Activated T-cell treated with anti-CD3 and anti-CD28 coated beads for 48 hours (primary cell): ENCODE data around the gene AKAP8L.
"Not testable (repeated sequence)": the region's sequence is repeated elsewhere in the genome, so short reads cannot be mapped to it uniquely, and the experiment has no call there.

Experiments
- DNase-seq: peaks from one replicate; pipeline ENCODE4 v3.0.0-alpha.2; 2020; ENCODE audit warnings: low read depth

The AKAP8L gene

GRCh38 chr19:15352535-15352934 is 66.3 kb downstream of the AKAP8L start:
- not testable (repeated sequence) for DNase-seq

- DNase-seq = not testable (repeated sequence)
Measured at GRCh38 chr19:15341328-15341727, 77.5 kb downstream of the AKAP8L start.

- DNase-seq = no peak
Measured at GRCh38 chr19:15340086-15340485, 78.7 kb downstream of the AKAP8L start.

GRCh38 chr19:15337202-15337601 is 81.6 kb downstream of the AKAP8L start:
- DNase-seq = no peak

- not testable (repeated sequence) for DNase-seq
Measured at GRCh38 chr19:15335992-15336391, 82.8 kb downstream of the AKAP8L start.

- DNase-seq = peak; percentile 82
Measured at GRCh38 chr19:15332311-15332996, 86.3 kb downstream of the AKAP8L start, which contains the start of gene BRD4. Gene BRD4 (minus strand): TSS chr19:15332539. CDS start chr19:15273099, 59,440 bp downstream.

GRCh38 chr19:15331419-15332310 is 87.1 kb downstream of the AKAP8L start:
- DNase-seq = peak; percentile 71

GRCh38 chr19:15330801-15331418 is 87.9 kb downstream of the AKAP8L start:
- DNase-seq = no peak
